GM13977 (cell line): ENCODE data around the gene TMEM163.

Experiments used
- DNase-seq: peaks from one replicate; pipeline ENCODE4 v3.0.0; 2012; ENCODE audit warnings: low spot score
- in situ Hi-C: fragments of 300-500 bp; cut with MboI; formaldehyde crosslinking; loops from one replicate; pipeline ENCODE4 v1.12.0; 2022; ENCODE audit warnings: low sequenced_read_pairs, low pct_unique_long_range_greater_than_20kb, mixed read lengths, inconsistent platforms; ENCODE audit not compliant: unreplicated experiment
- TF ChIP-seq, protein P1 (sequence below): IDR thresholded peaks from 2 replicates; pipeline ENCODE4 v1.5.1; 2012; ENCODE audit warnings: mild to moderate bottlenecking, control low read depth; ENCODE audit not compliant: insufficient read depth; ENCODE audit errors: extremely low read depth, missing control alignments

The TMEM163 gene

DNA sequence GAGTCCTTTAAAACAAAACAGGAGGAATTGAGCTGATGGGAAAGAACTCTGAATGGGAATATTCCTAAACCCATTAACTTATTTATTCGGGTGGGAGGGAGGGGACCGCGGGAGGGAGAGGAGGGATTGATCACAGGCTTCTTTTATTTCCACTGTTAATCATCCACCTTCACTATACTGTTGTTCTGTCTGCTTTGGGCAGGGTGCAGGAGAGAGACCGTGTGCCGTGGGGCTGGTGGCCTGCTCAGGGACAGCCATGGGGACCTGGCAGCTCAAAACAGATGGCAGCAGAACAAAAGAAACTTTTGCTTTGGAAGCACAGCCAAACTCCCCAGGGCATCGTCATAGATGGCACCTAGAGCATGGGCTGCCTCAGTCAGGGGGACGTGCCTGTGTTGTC lies 269.6 kb downstream of the TMEM163 start:
- in situ Hi-C loops, result loop anchor here (25.0 kb wide), 1 partner anchor 587 kb away; no protein-coding TSS in a partner anchor
- DNase-seq, result no peak
- TF ChIP-seq, protein P1, sequence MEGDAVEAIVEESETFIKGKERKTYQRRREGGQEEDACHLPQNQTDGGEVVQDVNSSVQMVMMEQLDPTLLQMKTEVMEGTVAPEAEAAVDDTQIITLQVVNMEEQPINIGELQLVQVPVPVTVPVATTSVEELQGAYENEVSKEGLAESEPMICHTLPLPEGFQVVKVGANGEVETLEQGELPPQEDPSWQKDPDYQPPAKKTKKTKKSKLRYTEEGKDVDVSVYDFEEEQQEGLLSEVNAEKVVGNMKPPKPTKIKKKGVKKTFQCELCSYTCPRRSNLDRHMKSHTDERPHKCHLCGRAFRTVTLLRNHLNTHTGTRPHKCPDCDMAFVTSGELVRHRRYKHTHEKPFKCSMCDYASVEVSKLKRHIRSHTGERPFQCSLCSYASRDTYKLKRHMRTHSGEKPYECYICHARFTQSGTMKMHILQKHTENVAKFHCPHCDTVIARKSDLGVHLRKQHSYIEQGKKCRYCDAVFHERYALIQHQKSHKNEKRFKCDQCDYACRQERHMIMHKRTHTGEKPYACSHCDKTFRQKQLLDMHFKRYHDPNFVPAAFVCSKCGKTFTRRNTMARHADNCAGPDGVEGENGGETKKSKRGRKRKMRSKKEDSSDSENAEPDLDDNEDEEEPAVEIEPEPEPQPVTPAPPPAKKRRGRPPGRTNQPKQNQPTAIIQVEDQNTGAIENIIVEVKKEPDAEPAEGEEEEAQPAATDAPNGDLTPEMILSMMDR, result no peak

GRCh38 chr2:134448650-134449049 lies 270.1 kb downstream of the TMEM163 start:
- in situ Hi-C loops, result loop anchor here (25.0 kb wide), 1 partner anchor 586 kb away; no protein-coding TSS in a partner anchor
- no peak for DNase-seq
- TF ChIP-seq, protein P1, result no peak

DNA sequence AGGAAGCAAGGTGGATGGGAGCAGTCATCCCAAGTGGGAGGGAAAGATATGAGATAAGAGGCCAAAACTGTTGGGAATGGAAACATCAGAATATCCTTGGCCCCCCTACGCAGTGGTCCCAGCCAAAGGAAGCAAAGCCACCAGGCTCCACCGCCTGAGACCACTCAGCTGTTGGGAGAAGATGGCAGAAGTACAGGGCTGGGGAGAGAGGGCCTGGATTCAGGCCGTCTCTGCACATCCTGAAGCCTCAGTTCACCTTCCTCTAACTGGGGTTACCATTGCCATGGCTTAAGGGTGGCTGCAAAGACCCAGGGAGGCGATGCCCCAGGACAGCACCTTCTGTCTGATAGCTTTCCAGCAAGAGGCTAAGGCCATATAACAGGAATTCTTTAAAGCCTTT lies 271.1 kb downstream of the TMEM163 start:
- DNase-seq, result no peak
- TF ChIP-seq, protein P1, result no peak
- in situ Hi-C loops, result loop anchor here (25.0 kb wide), 1 partner anchor 585 kb away; no protein-coding TSS in a partner anchor

GRCh38 chr2:134446383-134447017 lies 272.3 kb downstream of the TMEM163 start:
- in situ Hi-C loops, result loop anchor here (25.0 kb wide), 1 partner anchor 584 kb away; no protein-coding TSS in a partner anchor
- TF ChIP-seq, protein P1, result no peak
- no peak for DNase-seq

DNA sequence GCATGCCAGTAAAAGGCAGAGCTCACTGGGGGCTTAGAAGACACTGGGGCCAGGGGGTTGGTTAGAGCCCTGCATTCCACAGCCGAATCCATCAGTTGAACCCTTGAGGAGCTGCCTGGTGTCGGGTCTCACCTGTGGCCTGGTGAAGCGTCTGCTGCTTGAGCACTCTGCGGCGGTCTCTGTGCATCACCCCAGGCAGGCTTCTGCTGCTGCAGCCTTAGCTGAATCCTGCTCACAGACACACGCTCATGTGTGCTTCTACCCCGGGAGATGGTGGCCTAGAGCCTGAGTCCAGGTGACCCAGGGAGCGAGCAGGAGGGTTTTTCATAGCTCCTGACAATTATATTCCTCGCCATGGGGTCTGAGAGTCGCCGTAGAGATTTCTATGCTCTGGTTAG lies 272.8 kb downstream of the TMEM163 start:
- in situ Hi-C loops, result loop anchor here (25.0 kb wide), 1 partner anchor 584 kb away; no protein-coding TSS in a partner anchor
- TF ChIP-seq, protein P1, result no peak
- DNase-seq, result no peak

DNA sequence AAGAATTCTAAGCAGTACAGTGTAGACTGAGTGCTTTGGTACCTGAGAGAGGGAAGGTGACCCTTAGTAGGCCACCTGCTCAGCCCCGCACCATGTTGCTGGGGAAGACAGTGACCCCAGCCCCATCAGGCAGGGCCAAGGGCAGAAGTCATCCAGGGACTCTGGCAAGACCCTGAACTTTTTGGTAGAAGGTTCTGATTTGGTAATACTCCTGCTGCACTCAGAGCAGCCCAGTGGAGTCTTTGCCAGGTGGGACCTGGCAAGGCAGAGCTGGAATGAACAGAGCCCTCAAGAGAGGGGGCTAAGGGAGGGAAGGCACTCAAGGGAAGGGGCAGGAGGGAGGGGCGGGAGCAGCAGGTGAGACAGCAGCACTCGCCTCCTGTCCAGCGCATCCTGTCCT lies 273.7 kb downstream of the TMEM163 start:
- TF ChIP-seq, protein P1, result no peak
- DNase-seq, result no peak
- in situ Hi-C loops, result loop anchor here (25.0 kb wide), 1 partner anchor 583 kb away; no protein-coding TSS in a partner anchor
